Left cardiac atrium (tissue), 4 donors: ENCODE measurements around the gene IRF4. TPM values are rescaled to one million over a fixed set of nuclear protein-coding genes. Genes with fewer than 3 reads are reported as not detected.

ENCODE experiments used
- ATAC-seq, 2 donors: fragments of 200-7000 bp; cut with Tn5 transposase; one replicate each; pipeline ENCODE4 v1.9.1; 2020; ENCODE audit warnings: mild to moderate bottlenecking in 2 of 2, moderate library complexity in 2 of 2
- DNase-seq: peaks from one replicate; pipeline ENCODE4 v3.0.0-alpha.2; 2020
- intact Hi-C, 2 donors: fragments of 100-400 bp; cut with DNase I; formaldehyde crosslinking; loops; one replicate each; pipeline versions ENCODE4 v1.14.1 to v1.15.1; 2022 to 2023
- long read RNA-seq: library from polyadenylated mRNA; unstranded; transcript quantifications from one replicate; pipeline ENCODE4 v2.0.0, GENCODE V29; 2021
- total RNA-seq, 2 donors: library from RNA; stranded (reverse); fragmentation: NEBNext Ultra II Directional; extraction: Animal tissue kit (Norgen Biotek cat#: 25700); gene quantifications; one replicate each; pipeline ENCODE4 v1.2.1, GENCODE V29; 2021
- donor health status: DM: no; HTN: yes; CAD: no.
- donor health status: DM: no; HTN: yes; CAD: no; lungs with severe emphysema.
- donor health status: DM: yes; HTN: yes; CAD: no.
- donor health status: Dilated cardiomyopathy.

Gene IRF4
- total RNA-seq: 1 to 10 TPM in 1 of 2 donors, under 1 TPM in 1; 0.65 to 1.6 TPM
- long read RNA-seq: 0 reads

- ATAC-seq (peak; percentile 36 to 45), DNase-seq (no peak)
- intact Hi-C loops: no loop called here
These were observed at the start of gene IRF4 for GRCh38 chr6:391559-392440. TSS of gene IRF4 (plus strand) at chr6:391752. CDS start at chr6:393153, 1,401 bp downstream.

GRCh38 chr6:341914-342831, 49.4 kb upstream of the IRF4 start:
- intact Hi-C loops: no loop called here
- ATAC-seq (no peak), DNase-seq (no peak)

- intact Hi-C loops: no loop called here
- ATAC-seq: no peak
- no peak for DNase-seq
These were observed 48.7 kb upstream of the IRF4 start for GRCh38 chr6:342832-343179.

- ATAC-seq (no peak), DNase-seq (no peak)
- intact Hi-C loops: no loop called here
These were observed 48.2 kb upstream of the IRF4 start for GRCh38 chr6:343226-343935.

GRCh38 chr6:343960-344815, 47.4 kb upstream of the IRF4 start:
- ATAC-seq (peak in 1 of 2 donors; percentile 18), DNase-seq (no peak)
- intact Hi-C loops: no loop called here

GRCh38 chr6:344816-345340, 46.7 kb upstream of the IRF4 start:
- ATAC-seq: no peak
- intact Hi-C loops: no loop called here
- no peak for DNase-seq

- intact Hi-C loops: no loop called here
- no peak for ATAC-seq
- DNase-seq: no peak
These were observed 45.7 kb upstream of the IRF4 start for GRCh38 chr6:345747-346385.

- no peak for ATAC-seq
- DNase-seq: no peak
- intact Hi-C loops: no loop called here
These were observed 45.0 kb upstream of the IRF4 start for GRCh38 chr6:346386-347030.

GRCh38 chr6:347232-347631, 44.3 kb upstream of the IRF4 start:
- DNase-seq: no peak
- intact Hi-C loops: no loop called here
- no peak for ATAC-seq

- intact Hi-C loops: no loop called here
- ATAC-seq: no peak
- DNase-seq: no peak
These were observed 43.3 kb upstream of the IRF4 start for GRCh38 chr6:347951-348859.

GRCh38 chr6:348860-349396, 42.6 kb upstream of the IRF4 start:
- DNase-seq: no peak
- ATAC-seq: peak in 1 of 2 donors; percentile 7

GRCh38 chr6:349491-349921, 42.0 kb upstream of the IRF4 start:
- DNase-seq: no peak
- intact Hi-C loops: no loop called here

More at GRCh38 chr6:348860-349396, 42.6 kb upstream of the IRF4 start:
- intact Hi-C loops: no loop called here

GRCh38 chr6:350371-350770, 41.2 kb upstream of the IRF4 start:
- no peak for DNase-seq
- no peak for ATAC-seq
- intact Hi-C loops: no loop called here

More at GRCh38 chr6:349491-349921, 42.0 kb upstream of the IRF4 start:
- no peak for ATAC-seq

GRCh38 chr6:351011-351866, 40.3 kb upstream of the IRF4 start:
- DNase-seq (no peak), ATAC-seq (no peak)
- intact Hi-C loops: no loop called here

- no peak for ATAC-seq
- no peak for DNase-seq
- intact Hi-C loops: no loop called here
These were observed 39.7 kb upstream of the IRF4 start for GRCh38 chr6:351867-352289.
